Femur (tissue), 1 donor: ENCODE measurements around the gene MUC22.
A peak's percentile ranks its signal among the peaks of the same experiment; 100 is the strongest.
"Not testable (repeated sequence)": the region's sequence is repeated elsewhere in the genome, so short reads cannot be mapped to it uniquely, and the experiment has no call there.

Source experiments
- DNase-seq: peaks from one replicate; pipeline ENCODE4 v3.0.0-alpha.2; 2017

The MUC22 gene

DNA sequence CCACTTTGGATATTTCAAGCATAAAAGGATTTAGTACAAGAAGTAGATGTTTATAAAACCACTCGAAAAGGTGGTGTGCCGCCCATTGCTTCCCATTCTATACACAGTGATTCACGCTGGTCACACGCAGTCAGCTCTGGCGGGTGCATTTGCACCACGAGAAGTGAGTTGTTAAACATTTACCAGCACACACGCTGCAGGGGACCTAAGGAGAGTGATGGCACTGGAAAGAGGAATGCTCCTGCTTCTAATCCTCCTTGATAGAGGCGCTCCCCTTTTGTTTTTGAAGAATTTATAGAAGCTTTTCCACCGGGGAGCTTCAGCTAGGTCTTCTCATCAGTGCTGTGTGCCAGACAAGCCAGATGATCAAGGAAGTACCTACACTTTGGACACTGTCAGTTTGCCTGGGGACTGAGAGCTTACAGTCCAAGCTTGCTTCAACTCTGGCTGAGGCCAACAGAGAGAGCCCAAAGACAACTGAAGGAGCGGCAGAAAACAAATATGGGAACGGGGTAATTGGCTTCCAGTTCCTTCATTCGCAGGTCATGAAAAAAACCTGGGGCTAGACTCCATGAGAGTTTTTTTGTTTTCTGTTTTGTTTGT, 31.2 kb downstream of the MUC22 start:
- DNase-seq, result no peak

DNA sequence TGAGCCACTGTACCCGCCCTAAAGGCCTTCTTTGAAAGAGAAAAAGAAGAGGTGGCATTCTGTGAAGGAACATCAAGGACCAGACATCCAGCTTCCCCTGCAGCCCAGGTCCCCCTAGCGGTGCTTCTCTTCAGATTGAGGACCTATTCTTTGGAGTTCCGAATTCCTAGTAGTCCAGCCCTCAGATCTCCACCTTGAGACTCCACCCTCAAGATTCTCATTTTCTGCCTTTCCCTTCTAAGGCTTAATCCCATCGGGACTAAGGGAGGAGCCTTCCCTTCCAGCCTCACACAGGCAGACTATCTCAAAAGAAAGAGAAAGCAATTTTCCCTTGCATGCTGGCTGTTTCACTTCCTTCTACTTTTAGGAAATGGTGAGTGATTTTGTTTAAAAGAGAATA, 32.5 kb downstream of the MUC22 start:
- peak; percentile 33 for DNase-seq

- no peak for DNase-seq
Measured at GRCh38 chr6:31048099-31048498, 37.8 kb downstream of the MUC22 start.

GRCh38 chr6:31049518-31049917, 39.2 kb downstream of the MUC22 start:
- DNase-seq, result no peak

DNA sequence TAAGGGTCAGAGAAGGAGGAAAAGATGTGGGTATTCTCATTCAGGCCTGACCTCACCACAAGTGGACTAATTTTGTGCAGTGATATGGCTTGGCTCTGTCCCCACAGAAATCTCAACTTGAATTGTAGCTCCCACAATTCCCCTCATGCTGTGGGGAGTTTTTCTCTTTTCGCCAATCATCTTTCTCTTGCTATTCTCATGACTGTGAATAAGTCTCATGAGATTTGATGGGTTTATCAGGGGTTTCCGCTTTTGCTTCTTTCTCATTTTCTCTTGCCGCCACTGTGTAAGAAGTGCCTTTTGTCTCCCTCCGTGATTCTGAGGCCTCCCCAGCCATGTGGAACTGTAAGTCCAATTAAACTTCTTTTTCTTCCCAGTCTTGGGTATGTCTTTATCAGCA, 42.9 kb downstream of the MUC22 start:
- DNase-seq, result not testable (repeated sequence)

DNA sequence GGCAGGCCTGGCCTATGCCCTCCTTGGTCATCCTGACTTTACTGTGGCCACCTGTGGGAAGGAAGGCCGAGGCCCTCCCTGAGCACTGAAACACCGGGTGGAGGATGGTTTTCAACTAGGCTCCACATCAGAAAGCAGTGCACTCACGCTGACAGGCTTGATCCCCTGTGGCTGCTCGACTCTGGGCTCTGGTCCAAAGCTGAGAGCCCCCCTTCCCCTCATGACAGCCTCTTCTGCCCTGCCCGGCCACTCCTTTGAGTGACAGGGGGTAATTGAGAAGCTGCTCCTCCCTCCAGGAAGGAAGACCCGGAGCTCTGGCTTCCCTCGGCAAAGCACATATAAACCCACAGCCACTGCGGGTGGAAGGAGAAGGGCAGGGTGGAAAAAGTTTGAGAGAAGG, 43.6 kb downstream of the MUC22 start:
- peak; percentile 43 for DNase-seq

DNA sequence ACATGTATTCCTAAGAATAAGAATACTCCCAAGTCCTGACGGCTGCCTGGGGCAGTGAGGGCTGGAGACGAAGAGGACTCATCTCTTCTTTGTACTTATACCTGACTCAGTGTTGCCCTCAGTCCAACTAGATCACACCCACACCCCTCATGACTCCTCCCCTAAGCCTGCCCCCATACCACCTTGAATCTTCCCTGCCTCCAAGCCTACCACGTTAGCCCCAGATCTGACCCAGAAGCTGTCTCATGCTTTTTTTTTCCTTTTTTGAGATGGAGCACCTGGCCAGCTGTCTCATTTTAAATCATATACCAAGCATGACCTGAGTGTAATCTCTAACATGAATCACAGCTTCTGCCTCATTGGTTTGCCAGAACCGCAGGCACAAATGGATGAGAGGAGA, 45.2 kb downstream of the MUC22 start:
- no peak for DNase-seq

DNA sequence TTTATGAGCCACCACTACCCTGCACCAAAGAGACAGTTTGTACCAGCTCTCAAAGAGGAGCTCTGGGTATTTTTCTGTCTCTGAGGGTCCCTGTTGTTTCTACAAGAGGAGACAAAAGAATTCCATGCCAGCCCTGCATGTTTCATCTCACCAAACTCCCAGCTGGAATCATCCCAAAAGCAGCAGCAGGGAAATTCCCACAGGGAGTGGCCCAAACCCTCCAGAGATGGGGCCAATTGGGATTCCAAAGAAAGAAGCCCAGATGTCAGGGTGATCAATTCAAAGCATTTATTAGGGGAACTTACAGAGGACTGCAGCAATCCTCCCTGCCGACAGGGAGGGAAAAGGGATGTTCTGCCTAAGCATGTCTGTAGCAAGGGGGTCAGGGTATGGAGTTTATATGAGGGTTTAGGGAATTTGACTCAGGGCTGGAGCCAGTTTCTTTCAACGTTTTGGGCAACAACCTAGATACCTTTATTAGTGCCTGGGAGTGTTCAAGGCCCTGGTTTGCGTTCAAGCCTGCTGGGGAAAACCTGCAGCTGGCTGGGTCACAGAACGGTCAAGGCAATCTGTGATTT, 47.2 kb downstream of the MUC22 start:
- no peak for DNase-seq

- no peak for DNase-seq
Measured at GRCh38 chr6:31058128-31058894, 48.0 kb downstream of the MUC22 start.

DNA sequence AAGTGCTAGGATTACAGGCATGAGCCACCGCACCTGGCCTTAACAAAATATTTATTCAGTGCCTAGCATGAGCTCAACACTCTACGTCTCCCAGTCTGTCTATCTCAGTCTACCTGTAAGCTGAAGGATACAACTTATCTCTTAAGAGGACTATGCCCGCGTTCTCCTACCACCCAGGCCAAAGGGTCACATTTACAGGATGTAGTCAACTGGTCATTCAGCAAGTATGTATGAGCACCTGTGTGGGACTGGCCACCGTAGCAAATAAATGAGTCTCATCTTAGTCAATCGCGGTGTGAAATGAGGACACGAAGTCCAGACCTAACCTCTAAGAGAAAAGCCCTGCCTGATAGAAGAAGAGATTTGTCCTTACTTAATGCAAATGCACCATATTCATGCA, 49.9 kb downstream of the MUC22 start:
- no peak for DNase-seq

DNA sequence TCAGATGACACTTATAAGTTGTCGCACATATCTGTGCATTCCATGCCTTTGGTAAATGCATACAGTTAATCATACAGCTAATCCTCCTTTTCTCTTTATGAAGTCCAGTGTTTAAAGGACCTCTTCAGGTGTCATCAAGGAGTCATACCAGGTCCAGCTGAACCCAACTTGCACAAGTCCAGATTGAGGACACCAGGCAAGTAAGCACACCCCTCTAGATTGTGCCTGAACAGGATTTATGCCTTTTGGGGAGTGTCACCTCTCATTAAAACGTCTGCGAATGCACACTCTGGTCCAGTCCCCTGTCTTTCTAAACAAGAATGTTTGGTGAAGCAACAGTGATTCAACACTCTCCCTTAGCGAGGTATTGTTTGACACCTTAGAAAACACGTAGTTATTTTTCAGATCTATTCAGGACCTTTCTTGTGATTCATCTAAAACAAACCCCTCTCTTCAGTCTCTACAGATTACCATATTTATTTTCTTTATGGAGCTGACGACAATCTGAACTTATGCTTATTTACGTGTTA, 53.7 kb downstream of the MUC22 start:
- no peak for DNase-seq

DNA sequence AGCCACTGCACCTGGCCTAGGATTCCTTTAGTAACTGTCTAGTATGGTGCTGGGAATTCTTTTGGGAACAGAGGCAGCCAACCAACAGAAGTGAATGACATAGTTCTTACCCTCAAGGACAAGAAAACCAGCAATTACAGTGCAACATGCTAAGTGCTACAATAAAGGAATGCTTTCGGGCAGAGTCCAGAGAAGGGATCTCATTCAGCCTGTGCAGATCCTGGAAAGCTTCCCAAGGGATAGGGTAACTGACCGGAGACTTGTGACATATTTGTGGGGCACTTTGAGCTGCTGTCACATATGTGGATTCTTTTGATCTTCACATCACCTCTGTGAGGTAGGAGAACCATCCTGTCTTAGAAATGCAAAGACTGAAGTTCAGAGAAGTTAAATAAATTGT, 55.3 kb downstream of the MUC22 start:
- DNase-seq, result no peak

DNA sequence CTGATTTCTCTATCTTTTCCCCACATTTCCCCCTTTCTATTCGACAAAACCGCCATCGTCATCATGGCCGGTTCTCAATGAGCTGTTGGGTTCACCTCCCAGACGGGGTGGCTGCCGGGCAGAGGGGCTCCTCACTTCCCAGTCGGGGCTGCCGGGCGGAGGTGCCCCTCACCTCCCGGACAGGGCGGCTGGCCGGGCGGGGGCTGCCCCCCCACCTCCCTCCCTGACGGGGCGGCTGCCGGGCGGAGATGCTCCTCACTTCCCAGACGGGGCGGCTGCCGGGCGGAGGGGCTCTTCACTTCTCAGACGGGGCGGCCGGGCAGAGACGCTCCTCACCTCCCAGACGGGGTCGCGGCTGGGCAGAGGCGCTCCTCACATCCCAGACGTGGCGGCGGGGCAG, 56.8 kb downstream of the MUC22 start:
- DNase-seq, result not testable (repeated sequence)

GRCh38 chr6:31067891-31068668, 57.8 kb downstream of the MUC22 start:
- not testable (repeated sequence) for DNase-seq

DNA sequence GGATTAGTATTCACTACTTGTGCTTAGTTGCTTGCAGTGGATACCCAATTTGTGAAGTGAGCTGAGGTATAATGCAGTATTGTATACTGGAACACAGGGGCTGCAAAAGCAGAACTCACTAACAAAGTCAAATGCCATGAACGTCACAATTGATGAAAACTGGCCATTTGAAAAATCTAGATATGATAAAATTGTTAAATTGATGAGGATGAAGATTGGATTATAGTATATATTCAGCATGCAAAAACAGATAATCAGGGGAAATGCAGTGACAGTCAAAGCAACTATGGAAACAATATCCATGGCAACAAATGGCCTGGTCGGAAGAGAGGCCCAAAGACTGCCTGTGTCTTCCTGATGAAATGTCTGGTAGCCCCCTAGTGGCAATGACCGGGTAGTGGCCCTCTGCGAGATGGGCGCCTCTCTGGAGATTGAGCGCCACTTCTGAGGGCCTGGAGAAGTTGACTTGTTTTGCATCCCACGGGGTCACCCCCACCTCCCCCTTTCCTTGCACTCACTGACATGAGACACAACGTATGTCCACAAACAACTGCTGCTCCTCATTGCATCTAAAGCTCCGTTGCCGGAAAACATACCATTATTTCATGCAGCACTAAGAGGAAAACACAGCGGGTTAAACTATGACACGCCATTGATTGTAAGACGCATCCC, 58.5 kb downstream of the MUC22 start:
- DNase-seq, result peak; percentile 81

GRCh38 chr6:31070711-31071197, 60.5 kb downstream of the MUC22 start:
- peak; percentile 61 for DNase-seq

DNA sequence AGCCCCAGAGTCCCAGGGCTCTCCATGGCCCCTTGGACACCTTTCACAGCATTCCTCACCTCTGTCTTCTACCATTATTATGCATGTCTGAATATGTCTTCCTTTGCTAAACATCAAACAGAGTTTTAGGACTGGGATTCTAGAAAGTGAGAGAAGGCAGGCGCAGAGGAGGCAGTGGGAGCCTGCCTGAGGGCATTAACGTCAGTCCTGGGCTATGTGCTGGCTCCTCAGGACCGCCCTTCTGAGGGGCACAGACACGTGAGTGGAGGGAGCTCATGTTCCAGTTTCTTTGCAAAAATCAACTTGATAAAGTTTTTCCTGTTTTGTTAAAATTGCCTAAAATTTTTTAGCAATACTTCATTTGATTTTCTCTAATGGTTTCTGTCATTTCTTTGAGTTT, 64.1 kb downstream of the MUC22 start:
- DNase-seq, result no peak

DNA sequence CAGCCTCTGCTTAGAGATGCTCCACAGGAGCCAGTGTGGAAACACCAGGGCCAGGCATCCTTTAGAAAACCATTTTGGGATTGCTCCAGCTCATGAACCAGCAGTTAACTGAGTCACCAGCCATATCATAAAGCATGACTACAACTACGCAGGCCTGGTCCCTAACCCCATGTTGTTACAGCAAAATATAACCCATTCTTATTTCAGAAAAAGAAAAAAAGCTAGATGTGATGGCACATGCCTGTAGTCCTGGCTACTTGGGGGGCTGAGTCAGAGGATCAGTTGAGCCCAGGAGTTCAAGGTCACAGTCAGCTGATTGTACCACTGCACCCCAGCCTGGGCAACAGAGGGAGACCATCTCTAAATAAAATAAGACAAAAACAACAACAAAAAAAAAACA, 65.3 kb downstream of the MUC22 start:
- no peak for DNase-seq

DNA sequence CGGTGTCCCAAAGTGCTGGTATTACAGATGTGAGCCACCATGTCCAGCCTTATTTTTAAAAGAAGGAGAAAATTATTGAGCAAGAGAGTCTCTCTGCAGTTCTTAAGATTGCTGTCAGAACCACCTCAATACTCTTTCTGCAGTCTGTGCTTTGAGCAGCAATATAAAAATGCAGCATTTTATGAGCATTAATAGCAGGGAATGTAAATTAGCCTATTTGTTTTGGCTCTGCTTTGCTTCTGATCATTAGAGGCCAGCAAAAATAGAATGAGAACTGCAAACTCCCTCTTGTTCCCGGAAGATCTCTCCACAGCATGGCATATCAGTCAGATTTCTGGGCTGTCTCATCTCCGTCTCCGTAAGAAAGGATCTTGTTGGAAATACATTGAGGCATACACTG, 66.3 kb downstream of the MUC22 start:
- DNase-seq, result no peak

DNA sequence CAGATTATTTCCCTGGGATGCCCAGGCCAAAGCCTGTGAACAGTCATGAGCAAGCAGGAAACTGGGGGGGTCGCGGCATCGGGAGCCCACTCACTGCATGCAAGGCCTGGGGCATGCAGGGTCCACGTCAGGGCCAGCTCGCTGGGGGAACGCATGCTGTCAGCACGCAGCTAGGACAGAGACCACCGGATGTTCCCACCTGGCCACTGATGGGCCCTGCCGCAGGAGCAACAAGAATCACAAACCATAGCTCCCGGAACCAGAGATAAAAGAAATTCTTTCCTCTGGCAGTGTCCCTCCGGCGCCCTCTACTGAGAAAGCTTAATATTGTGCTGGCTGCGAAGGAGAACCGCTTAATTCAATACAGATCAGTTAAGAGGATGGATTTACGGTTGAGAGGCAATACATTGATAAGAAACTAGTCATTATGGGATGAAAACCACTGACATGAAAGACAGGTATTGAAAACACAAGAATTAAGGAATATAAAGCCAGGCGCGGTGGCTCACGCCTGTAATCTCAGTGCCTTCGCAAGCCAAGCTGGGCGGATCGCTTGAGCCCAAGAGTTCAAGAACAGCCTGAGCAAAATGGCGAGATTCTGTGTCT, 69.5 kb downstream of the MUC22 start:
- DNase-seq, result peak; percentile 71

DNA sequence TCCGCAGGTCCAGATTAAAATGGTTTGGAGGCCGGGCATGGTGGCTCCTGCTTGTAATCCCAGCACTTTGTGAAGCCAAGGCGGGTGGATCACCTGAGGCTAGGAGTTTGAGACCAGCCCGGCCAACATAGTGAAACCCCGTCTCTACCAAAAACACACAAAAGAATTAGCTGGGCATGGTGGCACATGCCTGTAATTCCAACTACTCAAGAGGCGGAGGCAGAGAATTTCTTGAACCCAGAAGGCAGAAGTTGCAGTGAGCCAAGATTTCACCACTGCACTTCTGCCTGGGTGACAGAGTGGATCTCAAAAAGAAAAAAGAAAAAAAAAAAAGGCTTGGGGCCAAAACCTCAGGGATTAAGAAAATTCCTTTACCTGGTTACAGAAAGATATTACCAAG, 71.6 kb downstream of the MUC22 start:
- DNase-seq, result no peak

DNA sequence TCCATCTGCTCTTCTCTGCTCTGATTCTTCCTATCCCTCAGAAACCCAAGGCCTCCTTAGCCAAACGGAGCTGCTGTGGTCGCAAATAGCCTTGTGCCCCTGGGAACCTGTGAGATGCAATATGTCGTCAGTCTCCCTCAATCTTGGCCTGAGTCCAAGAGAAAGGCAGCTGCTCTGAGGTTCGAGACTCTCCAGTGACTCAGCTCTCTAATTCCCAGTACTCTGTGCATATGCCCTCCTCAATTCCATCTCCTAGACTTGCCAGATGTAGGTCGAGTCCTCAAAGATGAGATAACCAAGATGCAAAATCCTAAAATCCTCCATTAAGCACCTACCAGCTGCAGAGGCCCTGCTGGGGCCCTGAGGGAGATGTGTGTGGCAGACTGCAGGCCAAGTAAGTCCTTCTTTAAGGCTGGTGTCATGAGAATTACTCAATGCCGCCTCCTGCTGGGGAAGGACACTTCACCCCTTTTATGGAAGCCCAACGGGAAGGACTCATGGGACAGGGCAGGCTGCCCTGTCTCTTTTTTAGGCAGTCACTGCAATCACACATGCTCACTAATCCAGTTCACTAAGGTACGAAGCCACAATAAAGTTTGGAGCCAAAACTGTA, 73.6 kb downstream of the MUC22 start:
- DNase-seq, result peak; percentile 36
